Stimulated activated CD4-positive, alpha-beta T cell treated with anti-CD3 and anti-CD28 coated beads, Interleukin-12 subunit alpha, Interleukin-12 subunit beta, amount 100 ng/mL, for 48 hours (primary cell): Measurements from ENCODE around the gene DOCK4.

ENCODE experiments used
- DNase-seq, 3 donors: peaks; one replicate each; pipeline ENCODE4 v3.0.0-alpha.2; 2020; ENCODE audit warnings: low read depth in 2 of 3, low spot score in 1 of 3

DOCK4 gene

GRCh38 chr7:112193915-112194502 is 12.2 kb downstream of the DOCK4 start:
- no peak for DNase-seq

GRCh38 chr7:112192236-112193154 is 13.7 kb downstream of the DOCK4 start:
- no peak for DNase-seq

- no peak for DNase-seq
Measured at GRCh38 chr7:112190120-112190519, 16.1 kb downstream of the DOCK4 start.

- DNase-seq = no peak
Measured at GRCh38 chr7:112189691-112190090, 16.5 kb downstream of the DOCK4 start.

GRCh38 chr7:112188257-112188656 is 17.9 kb downstream of the DOCK4 start:
- DNase-seq = no peak

GRCh38 chr7:112186300-112186699 is 19.9 kb downstream of the DOCK4 start:
- DNase-seq = no peak

GRCh38 chr7:112185005-112185834 is 21.0 kb downstream of the DOCK4 start:
- no peak for DNase-seq

- DNase-seq = no peak
Measured at GRCh38 chr7:112184455-112184854, 21.7 kb downstream of the DOCK4 start.

GRCh38 chr7:112183266-112183665 is 22.9 kb downstream of the DOCK4 start:
- DNase-seq = no peak

GRCh38 chr7:112182749-112183148 is 23.4 kb downstream of the DOCK4 start:
- DNase-seq = no peak

- no peak for DNase-seq
Measured at GRCh38 chr7:112180223-112180622, 26.0 kb downstream of the DOCK4 start.

- no peak for DNase-seq
Measured at GRCh38 chr7:112176693-112177415, 29.3 kb downstream of the DOCK4 start.

GRCh38 chr7:112176241-112176640 is 30.0 kb downstream of the DOCK4 start:
- no peak for DNase-seq

GRCh38 chr7:112174192-112174591 is 32.0 kb downstream of the DOCK4 start:
- no peak for DNase-seq

- no peak for DNase-seq
Measured at GRCh38 chr7:112173568-112173905, 32.7 kb downstream of the DOCK4 start.

GRCh38 chr7:112172870-112173567 is 33.2 kb downstream of the DOCK4 start:
- no peak for DNase-seq

GRCh38 chr7:112171673-112172072 is 34.5 kb downstream of the DOCK4 start:
- DNase-seq = no peak

- DNase-seq = no peak
Measured at GRCh38 chr7:112168915-112169314, 37.3 kb downstream of the DOCK4 start.

- no peak for DNase-seq
Measured at GRCh38 chr7:112167147-112167546, 39.1 kb downstream of the DOCK4 start.

GRCh38 chr7:112162784-112163506 is 43.3 kb downstream of the DOCK4 start:
- no peak for DNase-seq
